ENCODE results near the gene SPARC. TPM values are rescaled to one million over a fixed set of nuclear protein-coding genes. Genes with fewer than 3 reads are reported as not detected.
A peak's percentile ranks its signal among the peaks of the same experiment; 100 is the strongest.

Gene SPARC
- total and polyA plus RNA-seq, 5 donors from 2014 or later = 34.6 TPM; not detected in 4

DNA sequence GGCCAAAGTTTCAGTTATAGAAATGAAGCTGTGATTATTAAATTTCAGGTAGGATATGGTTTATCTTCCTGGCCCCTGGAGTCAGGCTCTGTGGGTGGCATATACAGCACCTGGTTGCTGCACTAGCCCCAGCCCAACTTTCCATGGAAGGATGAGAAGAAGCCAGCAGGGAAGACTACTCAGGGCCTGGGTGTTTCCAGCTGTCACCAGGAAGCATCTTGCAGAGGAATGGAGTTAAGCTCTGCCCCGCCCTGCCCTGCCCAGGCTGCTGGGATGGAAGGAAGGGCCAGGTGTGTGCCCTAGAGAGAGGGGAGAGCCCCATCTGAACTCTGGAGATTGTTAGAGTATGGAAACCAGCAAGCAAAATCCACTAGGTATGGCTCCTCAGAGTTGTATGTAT lies 52.8 kb downstream of the SPARC start:
- H3K9me3 ChIP-seq (ENCODE audit: control insufficient read depth in 2 of 2, low read length in 2 of 2) = no peaks in the 10 kb centered on the region
- H3K9me3 Mint-ChIP-seq = peaks cover 0 to 2% (median 0%) of the 10 kb centered on the region in 7 donors

DNA sequence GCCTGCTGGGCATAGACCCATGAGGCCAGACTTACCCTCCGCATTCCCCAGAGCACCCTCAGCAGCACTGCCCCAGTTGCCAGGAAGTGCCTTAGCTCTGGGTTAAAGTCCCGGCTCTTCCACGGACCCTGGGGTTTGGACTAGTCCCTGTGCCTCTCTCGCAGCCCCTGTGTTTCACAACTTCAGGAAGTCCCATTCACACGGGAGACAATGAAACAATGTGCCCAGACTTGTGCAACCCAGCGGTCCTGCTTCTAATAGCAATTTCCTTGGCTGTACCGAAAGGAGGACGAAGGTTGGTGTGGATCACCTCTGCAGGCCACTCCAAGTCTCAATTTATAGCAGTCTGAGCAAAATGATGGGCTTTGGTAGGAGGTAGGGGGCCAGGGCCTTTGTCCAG lies 53.8 kb downstream of the SPARC start:
- DNase-seq (no peak), ATAC-seq (ENCODE audit: low read depth in 2 of 2) (no peak)
- Histone ChIP-seq H3K4me1 (ENCODE audit: control insufficient read depth, insufficient read depth, low read length, poor library complexity, severe bottlenecking) (no peaks in the 10 kb centered on the region), H3K27me3 (ENCODE audit: control insufficient read depth, insufficient read depth, low read length) (no peaks in the 10 kb centered on the region), H3K27ac (ENCODE audit: insufficient read depth, low read length, poor library complexity, severe bottlenecking) (no peak overlapping the region), H3K9me3 (ENCODE audit: control insufficient read depth in 2 of 2, low read length in 2 of 2) (no peaks in the 10 kb centered on the region), H3K36me3 (ENCODE audit: control insufficient read depth, insufficient read depth, low read length) (no peaks in the 10 kb centered on the region), H3K4me3 (ENCODE audit: low read depth, low read length) (no peak overlapping the region)
- no peak overlapping the region for H3K4me3 Mint-ChIP-seq
- H3K27me3 Mint-ChIP-seq = peaks cover 11% of the 10 kb centered on the region
- no peaks in the 10 kb centered on the region for H3K36me3 Mint-ChIP-seq
- H3K9me3 Mint-ChIP-seq = peaks cover 0 to 2% (median 0%) of the 10 kb centered on the region in 7 donors
- no peak overlapping the region for H3K27ac Mint-ChIP-seq
- no peaks in the 10 kb centered on the region for H3K4me1 Mint-ChIP-seq

More for the DNA sequence above, 52.8 kb downstream of the SPARC start:
- Mint-ChIP-seq H3K27me3 (peaks cover 10% of the 10 kb centered on the region), H3K36me3 (no peaks in the 10 kb centered on the region), H3K27ac (no peak overlapping the region), H3K4me3 (no peak overlapping the region), H3K4me1 (no peaks in the 10 kb centered on the region)
- DNase-seq = no peak
- H3K4me1 ChIP-seq (ENCODE audit: control insufficient read depth, insufficient read depth, low read length, poor library complexity, severe bottlenecking) = no peaks in the 10 kb centered on the region
- no peak overlapping the region for H3K4me3 ChIP-seq (ENCODE audit: low read depth, low read length)
- no peaks in the 10 kb centered on the region for H3K36me3 ChIP-seq (ENCODE audit: control insufficient read depth, insufficient read depth, low read length)
- ATAC-seq (ENCODE audit: low read depth in 2 of 2) = no peak
- H3K27ac ChIP-seq (ENCODE audit: insufficient read depth, low read length, poor library complexity, severe bottlenecking) = no peak overlapping the region
- no peaks in the 10 kb centered on the region for H3K27me3 ChIP-seq (ENCODE audit: control insufficient read depth, insufficient read depth, low read length)

DNA sequence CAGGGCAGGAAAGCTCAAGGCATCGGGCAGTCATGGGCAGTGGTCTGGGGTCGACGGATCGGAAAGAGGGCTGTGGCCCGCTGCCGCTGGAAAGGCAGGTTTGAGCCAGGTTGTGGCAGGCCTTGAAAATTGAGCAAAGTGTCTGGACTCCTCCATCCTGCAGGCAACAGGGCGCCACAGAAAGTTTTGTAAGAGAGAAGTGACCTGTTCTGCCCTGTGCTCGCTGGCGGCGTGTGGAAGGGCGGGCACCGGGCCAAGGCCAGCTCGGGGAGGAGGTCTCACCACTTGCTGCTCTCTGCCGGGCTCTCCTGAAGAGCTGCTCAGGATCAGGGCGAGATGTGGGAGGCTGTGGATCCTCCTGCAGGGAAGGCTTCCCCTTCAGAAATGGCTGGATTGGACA lies 54.2 kb downstream of the SPARC start:
- no peaks in the 10 kb centered on the region for H3K4me1 ChIP-seq (ENCODE audit: control insufficient read depth, insufficient read depth, low read length, poor library complexity, severe bottlenecking)
- no peak for ATAC-seq (ENCODE audit: low read depth in 2 of 2)
- H3K9me3 ChIP-seq (ENCODE audit: control insufficient read depth in 2 of 2, low read length in 2 of 2) = no peaks in the 10 kb centered on the region
- Mint-ChIP-seq H3K9me3 (peaks cover 0 to 2% (median 0%) of the 10 kb centered on the region in 7 donors), H3K4me1 (no peaks in the 10 kb centered on the region), H3K36me3 (no peaks in the 10 kb centered on the region), H3K27ac (no peak overlapping the region), H3K4me3 (no peak overlapping the region), H3K27me3 (peaks cover 15% of the 10 kb centered on the region)
- no peak for DNase-seq
- H3K27me3 ChIP-seq (ENCODE audit: control insufficient read depth, insufficient read depth, low read length) = no peaks in the 10 kb centered on the region
- no peak overlapping the region for H3K4me3 ChIP-seq (ENCODE audit: low read depth, low read length)
- no peak overlapping the region for H3K27ac ChIP-seq (ENCODE audit: insufficient read depth, low read length, poor library complexity, severe bottlenecking)
- H3K36me3 ChIP-seq (ENCODE audit: control insufficient read depth, insufficient read depth, low read length) = no peaks in the 10 kb centered on the region

DNA sequence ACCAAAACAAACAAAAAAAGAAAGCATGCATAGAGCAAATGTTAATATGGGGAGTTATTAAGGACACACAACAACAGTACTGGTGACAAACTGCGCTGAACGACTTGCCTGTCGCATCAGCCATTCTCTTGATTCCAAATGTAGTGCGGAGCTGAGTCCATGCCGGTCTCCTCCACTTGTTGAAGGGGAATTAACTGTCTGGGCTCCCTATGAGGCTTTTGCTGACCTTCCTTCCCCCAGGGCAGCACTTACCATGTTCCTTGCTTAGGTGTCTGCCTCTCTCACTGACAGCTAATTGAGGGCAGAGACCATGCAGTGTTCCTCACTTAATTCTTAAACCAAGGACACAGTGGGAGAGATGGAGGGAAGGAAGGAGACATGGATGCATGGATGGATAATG lies 54.8 kb downstream of the SPARC start:
- DNase-seq (no peak), ATAC-seq (ENCODE audit: low read depth in 2 of 2) (no peak)
- Histone ChIP-seq H3K36me3 (ENCODE audit: control insufficient read depth, insufficient read depth, low read length) (no peaks in the 10 kb centered on the region), H3K9me3 (ENCODE audit: control insufficient read depth in 2 of 2, low read length in 2 of 2) (no peaks in the 10 kb centered on the region), H3K4me3 (ENCODE audit: low read depth, low read length) (no peak overlapping the region), H3K27me3 (ENCODE audit: control insufficient read depth, insufficient read depth, low read length) (no peaks in the 10 kb centered on the region), H3K4me1 (ENCODE audit: control insufficient read depth, insufficient read depth, low read length, poor library complexity, severe bottlenecking) (no peaks in the 10 kb centered on the region), H3K27ac (ENCODE audit: insufficient read depth, low read length, poor library complexity, severe bottlenecking) (no peak overlapping the region)
- H3K36me3 Mint-ChIP-seq = no peaks in the 10 kb centered on the region
- H3K9me3 Mint-ChIP-seq = peaks cover 0 to 2% (median 0%) of the 10 kb centered on the region in 7 donors
- no peaks in the 10 kb centered on the region for H3K4me1 Mint-ChIP-seq
- no peak overlapping the region for H3K27ac Mint-ChIP-seq
- H3K27me3 Mint-ChIP-seq = peaks cover 18% of the 10 kb centered on the region
- H3K4me3 Mint-ChIP-seq = no peak overlapping the region

DNA sequence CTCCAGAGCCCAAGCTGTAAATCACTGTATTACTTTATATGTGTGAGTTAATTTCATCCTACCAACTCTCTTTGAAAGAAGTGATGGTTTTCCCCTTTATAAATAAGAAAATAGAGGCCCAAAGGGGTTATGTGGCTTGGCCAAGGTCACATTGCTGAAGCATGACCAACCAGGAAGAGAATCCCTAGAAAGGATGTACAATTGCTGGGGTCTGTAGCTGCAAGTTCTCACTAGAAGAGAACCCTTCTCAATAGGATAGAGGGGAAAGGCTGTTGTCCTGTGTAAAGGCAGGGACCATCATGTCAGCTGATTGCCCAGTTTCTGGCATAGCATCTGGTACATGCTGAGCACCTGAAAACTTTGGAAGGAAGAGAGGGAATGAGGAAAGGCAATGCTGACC lies 56.6 kb downstream of the SPARC start:
- H3K4me1 ChIP-seq (ENCODE audit: control insufficient read depth, insufficient read depth, low read length, poor library complexity, severe bottlenecking) = no peaks in the 10 kb centered on the region
- no peaks in the 10 kb centered on the region for H3K9me3 ChIP-seq (ENCODE audit: control insufficient read depth in 2 of 2, low read length in 2 of 2)
- H3K4me3 ChIP-seq (ENCODE audit: low read depth, low read length) = no peak overlapping the region
- H3K9me3 Mint-ChIP-seq = peaks cover 0 to 2% (median 0%) of the 10 kb centered on the region in 7 donors
- peaks cover 18% of the 10 kb centered on the region for H3K27me3 Mint-ChIP-seq
- no peaks in the 10 kb centered on the region for H3K4me1 Mint-ChIP-seq
- no peak overlapping the region for H3K27ac ChIP-seq (ENCODE audit: insufficient read depth, low read length, poor library complexity, severe bottlenecking)
- H3K27me3 ChIP-seq (ENCODE audit: control insufficient read depth, insufficient read depth, low read length) = no peaks in the 10 kb centered on the region
- H3K36me3 Mint-ChIP-seq = no peaks in the 10 kb centered on the region
- H3K4me3 Mint-ChIP-seq = no peak overlapping the region
- peak overlapping the region in 1 of 3 donors; percentile 62 for H3K27ac Mint-ChIP-seq
- no peak for ATAC-seq (ENCODE audit: low read depth in 2 of 2)
- no peak for DNase-seq
- no peaks in the 10 kb centered on the region for H3K36me3 ChIP-seq (ENCODE audit: control insufficient read depth, insufficient read depth, low read length)

DNA sequence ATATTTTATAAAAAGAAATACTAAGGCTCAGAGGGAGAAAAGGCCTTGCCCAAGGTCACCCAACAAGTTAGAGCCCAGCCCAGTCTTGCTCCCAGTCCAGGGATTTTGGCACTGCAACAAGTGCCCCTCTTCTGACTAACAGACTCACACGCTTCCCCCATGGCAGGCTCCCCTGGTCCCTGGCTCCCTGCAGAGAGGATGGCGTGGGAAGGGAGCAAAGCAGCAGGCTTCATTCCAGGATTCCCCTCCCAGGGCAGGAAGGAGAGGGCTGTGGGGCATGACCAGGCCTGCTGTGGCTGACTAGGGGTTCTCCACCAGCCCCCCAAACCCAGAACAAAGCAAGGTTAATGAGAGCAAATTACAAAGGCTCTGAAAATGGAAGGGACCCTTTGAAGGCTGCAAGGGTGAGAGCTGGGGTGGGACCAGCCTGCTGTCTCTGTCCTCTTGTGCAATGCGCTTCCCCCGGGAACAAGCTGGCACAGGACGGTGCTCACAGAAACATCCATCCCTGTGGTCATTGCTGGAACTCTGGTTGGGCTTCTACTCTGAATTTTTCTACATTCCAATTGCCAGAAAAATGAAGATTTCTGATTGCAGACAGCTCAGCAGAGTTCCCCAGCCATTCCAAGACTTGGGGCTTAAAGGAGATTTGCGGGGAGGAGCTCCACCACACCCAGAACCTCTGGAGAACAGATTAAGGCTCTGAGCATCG lies 58.4 kb downstream of the SPARC start:
- no peak for ATAC-seq (ENCODE audit: low read depth in 2 of 2)
- Mint-ChIP-seq H3K27me3 (peaks cover 14% of the 10 kb centered on the region), H3K4me1 (no peaks in the 10 kb centered on the region), H3K4me3 (no peak overlapping the region), H3K9me3 (peaks cover 0 to 2% (median 0%) of the 10 kb centered on the region in 7 donors), H3K27ac (no peak overlapping the region), H3K36me3 (no peaks in the 10 kb centered on the region)
- Histone ChIP-seq H3K27ac (ENCODE audit: insufficient read depth, low read length, poor library complexity, severe bottlenecking) (no peak overlapping the region), H3K27me3 (ENCODE audit: control insufficient read depth, insufficient read depth, low read length) (no peaks in the 10 kb centered on the region), H3K9me3 (ENCODE audit: control insufficient read depth in 2 of 2, low read length in 2 of 2) (no peaks in the 10 kb centered on the region), H3K36me3 (ENCODE audit: control insufficient read depth, insufficient read depth, low read length) (no peaks in the 10 kb centered on the region), H3K4me1 (ENCODE audit: control insufficient read depth, insufficient read depth, low read length, poor library complexity, severe bottlenecking) (no peaks in the 10 kb centered on the region), H3K4me3 (ENCODE audit: low read depth, low read length) (no peak overlapping the region)
- DNase-seq = no peak

DNA sequence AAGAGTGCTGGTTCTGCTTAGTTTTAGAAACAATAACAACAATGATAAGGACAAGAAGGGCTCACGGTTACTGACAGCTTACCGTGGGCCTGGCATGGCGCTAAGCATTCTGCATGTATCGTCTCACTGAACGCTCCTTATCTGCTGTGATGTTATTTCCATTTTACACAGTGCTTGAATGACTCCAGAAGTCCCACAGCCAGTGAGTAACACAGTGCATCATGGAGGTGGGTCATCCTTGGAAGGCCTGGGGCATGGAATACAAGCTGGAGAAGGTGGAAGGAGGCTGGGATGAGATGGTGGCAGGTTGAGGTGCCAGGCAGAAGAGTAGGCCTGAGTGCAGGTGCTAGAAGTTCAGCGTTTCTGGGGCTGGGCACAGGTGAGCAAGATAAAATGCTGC lies 59.1 kb downstream of the SPARC start:
- no peaks in the 10 kb centered on the region for H3K36me3 Mint-ChIP-seq

DNA sequence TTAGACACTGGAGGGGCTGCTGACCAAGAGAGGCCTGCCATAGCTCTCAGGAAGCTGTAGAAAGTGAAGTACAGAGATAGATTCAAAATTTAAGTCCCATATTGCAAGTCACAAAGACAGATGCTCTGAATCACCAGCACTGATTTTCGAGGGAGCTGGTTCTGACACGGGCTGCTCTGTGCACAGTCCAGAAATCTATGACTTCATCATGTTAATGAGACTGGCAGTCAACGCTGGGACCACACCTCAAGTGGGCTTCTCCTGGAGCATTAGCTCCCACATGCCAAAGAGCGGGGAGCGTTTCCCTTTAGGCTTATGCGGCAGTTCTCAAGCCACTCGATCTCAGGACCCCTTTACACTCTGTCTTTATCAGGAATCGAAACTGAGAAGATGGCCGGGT lies 61.4 kb downstream of the SPARC start:
- DNase-seq (no peak), ATAC-seq (ENCODE audit: low read depth in 2 of 2) (no peak)
- Mint-ChIP-seq H3K27me3 (peaks cover 19% of the 10 kb centered on the region), H3K9me3 (peaks cover 0 to 2% (median 0%) of the 10 kb centered on the region in 7 donors), H3K4me3 (no peak overlapping the region), H3K27ac (no peak overlapping the region), H3K36me3 (no peaks in the 10 kb centered on the region), H3K4me1 (no peaks in the 10 kb centered on the region)
- no peak overlapping the region for H3K27ac ChIP-seq (ENCODE audit: insufficient read depth, low read length, poor library complexity, severe bottlenecking)
- H3K9me3 ChIP-seq (ENCODE audit: control insufficient read depth in 2 of 2, low read length in 2 of 2) = no peaks in the 10 kb centered on the region
- H3K27me3 ChIP-seq (ENCODE audit: control insufficient read depth, insufficient read depth, low read length) = no peaks in the 10 kb centered on the region
- no peaks in the 10 kb centered on the region for H3K36me3 ChIP-seq (ENCODE audit: control insufficient read depth, insufficient read depth, low read length)
- no peak overlapping the region for H3K4me3 ChIP-seq (ENCODE audit: low read depth, low read length)
- H3K4me1 ChIP-seq (ENCODE audit: control insufficient read depth, insufficient read depth, low read length, poor library complexity, severe bottlenecking) = no peaks in the 10 kb centered on the region

More for the DNA sequence above, 59.1 kb downstream of the SPARC start:
- no peak overlapping the region for H3K27ac Mint-ChIP-seq
- Histone ChIP-seq H3K4me3 (ENCODE audit: low read depth, low read length) (no peak overlapping the region), H3K36me3 (ENCODE audit: control insufficient read depth, insufficient read depth, low read length) (no peaks in the 10 kb centered on the region), H3K4me1 (ENCODE audit: control insufficient read depth, insufficient read depth, low read length, poor library complexity, severe bottlenecking) (no peaks in the 10 kb centered on the region), H3K27me3 (ENCODE audit: control insufficient read depth, insufficient read depth, low read length) (no peaks in the 10 kb centered on the region), H3K27ac (ENCODE audit: insufficient read depth, low read length, poor library complexity, severe bottlenecking) (no peak overlapping the region), H3K9me3 (ENCODE audit: control insufficient read depth in 2 of 2, low read length in 2 of 2) (no peaks in the 10 kb centered on the region)
- H3K4me1 Mint-ChIP-seq = no peaks in the 10 kb centered on the region
- DNase-seq (no peak), ATAC-seq (ENCODE audit: low read depth in 2 of 2) (no peak)
- H3K27me3 Mint-ChIP-seq = peaks cover 14% of the 10 kb centered on the region
- peak overlapping the region in 1 of 4 donors; percentile 23 for H3K4me3 Mint-ChIP-seq
- H3K9me3 Mint-ChIP-seq = peaks cover 0 to 2% (median 0%) of the 10 kb centered on the region in 7 donors

All from CD4-positive, CD25-positive, alpha-beta regulatory T cell (primary cell).